Prostate gland (tissue), 2 donors: ENCODE results near the gene ABCC6. TPM values are rescaled to one million over a fixed set of nuclear protein-coding genes. Genes with fewer than 3 reads are reported as not detected.
A peak's percentile ranks its signal among the peaks of the same experiment; 100 is the strongest.
"Not testable (repeated sequence)": the region's sequence is repeated elsewhere in the genome, so short reads cannot be mapped to it uniquely, and the experiment has no call there.

Source experiments
- DNase-seq: peaks from one replicate; pipeline ENCODE4 v3.0.0-alpha.2; 2019; ENCODE audit warnings: low spot score
- H3K27ac ChIP-seq, 2 donors: fragments of 200-600 bp; sonication (generic); 2 replicates each; pipeline ENCODE4 v1.5.1; 2017 to 2019
- H3K27me3 ChIP-seq: fragments of 200-600 bp; sonication (generic); replicated peaks from 2 replicates; pipeline ENCODE4 v1.5.1; 2019; ENCODE audit not compliant: insufficient read depth
- H3K36me3 ChIP-seq, 2 donors: fragments of 200-600 bp; sonication (generic); 1 replicate in 1 of 2; 2 replicates in 1 of 2; pipeline versions ENCODE4 v1.5.1 to v1.8.1; 2017 to 2019
- H3K4me1 ChIP-seq: fragments of 200-600 bp; sonication (generic); replicated peaks from 2 replicates; pipeline ENCODE4 v1.5.1; 2019
- H3K4me3 ChIP-seq, 2 donors: fragments of 200-600 bp; sonication (generic); 2 replicates each; pipeline ENCODE4 v1.5.1; 2017 to 2019
- H3K9me3 ChIP-seq: fragments of 200-600 bp; sonication (generic); 2 replicates; pipeline ENCODE4 v1.5.1; 2017
- CTCF ChIP-seq, 4 experiments: fragments of 200-600 bp in 2 of 4; fragments of 450-650 bp in 2 of 4; sonication (generic) in 2 of 4; IDR thresholded peaks; 1 replicate in 3 of 4; 2 replicates in 1 of 4; pipeline ENCODE4 v1.5.1; 2016 to 2019; ENCODE audit warnings: antibody characterized with exemption in 4 of 4, mild to moderate bottlenecking in 2 of 4, moderate library complexity in 2 of 4
- WGBS: methylation state at CpG from one replicate; pipeline ENCODE4 v1.1.5; 2018; 5-methylcytosine and 5-hydroxymethylcytosine counted together
- intact Hi-C: fragments of 100-400 bp; cut with DNase I; formaldehyde crosslinking; loops from one replicate; pipeline ENCODE4 v1.14.2; 2022
- total RNA-seq, 2 donors: library from RNA; depleted of rRNA; stranded (reverse); fragments of >200 nt; gene quantifications; one replicate each; pipeline ENCODE4 v1.1.0, GENCODE V29; 2016

ABCC6 gene
- total RNA-seq, 2 donors from 2014 or later = 4.5 to 15.2 TPM

GRCh38 chr16:16257301-16257923 is 34.1 kb upstream of the ABCC6 start:
- H3K4me3 ChIP-seq = not testable (repeated sequence)
- 30% methylated on average over 2 of the region's 2 CpGs for WGBS

GRCh38 chr16:16252377-16252776 is 29.1 kb upstream of the ABCC6 start:
- H3K27ac ChIP-seq, H3K4me3 ChIP-seq, H3K4me1 ChIP-seq, intact Hi-C loops, DNase-seq, H3K27me3 ChIP-seq, H3K9me3 ChIP-seq, H3K36me3 ChIP-seq: not testable (repeated sequence)
- no CpG with 5 or more reads among the region's 5 CpGs for WGBS

More at GRCh38 chr16:16257301-16257923, 34.1 kb upstream of the ABCC6 start:
- H3K27ac ChIP-seq, H3K4me1 ChIP-seq, DNase-seq, intact Hi-C loops, H3K36me3 ChIP-seq, H3K27me3 ChIP-seq, H3K9me3 ChIP-seq: not testable (repeated sequence)
- peak in 1 of 4 experiments; percentile 14 for TF ChIP-seq CTCF (IDR thresholded peaks at IDR 0.05)

GRCh38 chr16:16249621-16250330 is 26.5 kb upstream of the ABCC6 start:
- H3K4me3 ChIP-seq, intact Hi-C loops, H3K27ac ChIP-seq, DNase-seq, H3K36me3 ChIP-seq, H3K27me3 ChIP-seq, H3K4me1 ChIP-seq, H3K9me3 ChIP-seq: not testable (repeated sequence)
- 44% methylated on average over 4 of the region's 7 CpGs for WGBS

- H3K36me3 ChIP-seq = not testable (repeated sequence)
These were observed 24.1 kb upstream of the ABCC6 start for GRCh38 chr16:16247439-16247838.

GRCh38 chr16:16246578-16247262 is 23.4 kb upstream of the ABCC6 start:
- H3K4me3 ChIP-seq, H3K4me1 ChIP-seq, H3K27ac ChIP-seq, H3K36me3 ChIP-seq, intact Hi-C loops, H3K27me3 ChIP-seq, DNase-seq, H3K9me3 ChIP-seq: not testable (repeated sequence)
- WGBS = no CpG with 5 or more reads among the region's 8 CpGs

More at GRCh38 chr16:16247439-16247838, 24.1 kb upstream of the ABCC6 start:
- H3K4me1 ChIP-seq, H3K27me3 ChIP-seq, H3K27ac ChIP-seq, intact Hi-C loops, H3K4me3 ChIP-seq, H3K9me3 ChIP-seq, DNase-seq: not testable (repeated sequence)
- WGBS = no CpG with 5 or more reads among the region's 3 CpGs

GRCh38 chr16:16243886-16244285 is 20.6 kb upstream of the ABCC6 start:
- H3K36me3 ChIP-seq, DNase-seq, H3K4me3 ChIP-seq, H3K9me3 ChIP-seq, intact Hi-C loops, H3K27ac ChIP-seq, H3K4me1 ChIP-seq, H3K27me3 ChIP-seq: not testable (repeated sequence)
- 95% methylated on average over 11 of the region's 11 CpGs for WGBS

GRCh38 chr16:16240667-16241066 is 17.4 kb upstream of the ABCC6 start:
- H3K36me3 ChIP-seq, intact Hi-C loops: not testable (repeated sequence)

GRCh38 chr16:16237738-16238137 is 14.4 kb upstream of the ABCC6 start:
- H3K4me3 ChIP-seq, H3K27ac ChIP-seq, H3K4me1 ChIP-seq, H3K36me3 ChIP-seq, H3K9me3 ChIP-seq, DNase-seq, intact Hi-C loops, H3K27me3 ChIP-seq: not testable (repeated sequence)
- WGBS = 95% methylated on average over 5 of the region's 5 CpGs

More at GRCh38 chr16:16240667-16241066, 17.4 kb upstream of the ABCC6 start:
- H3K4me1 ChIP-seq, DNase-seq, H3K4me3 ChIP-seq, H3K27me3 ChIP-seq, H3K27ac ChIP-seq, H3K9me3 ChIP-seq: not testable (repeated sequence)
- WGBS = no CpG with 5 or more reads among the region's 4 CpGs

GRCh38 chr16:16237071-16237470 is 13.8 kb upstream of the ABCC6 start:
- H3K36me3 ChIP-seq, DNase-seq, H3K4me1 ChIP-seq, H3K27ac ChIP-seq, H3K27me3 ChIP-seq, H3K9me3 ChIP-seq, intact Hi-C loops, H3K4me3 ChIP-seq: not testable (repeated sequence)
- WGBS = 93% methylated on average over 6 of the region's 6 CpGs

- DNase-seq, H3K9me3 ChIP-seq, H3K4me3 ChIP-seq, H3K27ac ChIP-seq, H3K27me3 ChIP-seq, H3K36me3 ChIP-seq, intact Hi-C loops, H3K4me1 ChIP-seq: not testable (repeated sequence)
- WGBS = no CpG with 5 or more reads among the region's 39 CpGs
These were observed 9.4 kb upstream of the ABCC6 start for GRCh38 chr16:16232692-16233061.

- 24% methylated on average over 16 of the region's 24 CpGs for WGBS
- H3K27me3 ChIP-seq, H3K4me1 ChIP-seq, H3K36me3 ChIP-seq, DNase-seq, intact Hi-C loops, H3K27ac ChIP-seq, H3K9me3 ChIP-seq: not testable (repeated sequence)
- peak overlapping the region in 1 of 2 donors; percentile 6 for H3K4me3 ChIP-seq
These were observed 458 bp upstream of the ABCC6 start for GRCh38 chr16:16223662-16224241.
